Astrocyte of the cerebellum (primary cell): ENCODE data around the gene GASK1A.

Experiments
- DNase-seq: peaks from one replicate; pipeline ENCODE4 v3.0.0-alpha.2; 2011; ENCODE audit warnings: low read depth
- H3K4me3 ChIP-seq: 2 replicates; pipeline ENCODE4 v1.5.1; 2011; ENCODE audit warnings: mild to moderate bottlenecking, low read depth, low read length, moderate library complexity
- CTCF ChIP-seq: IDR thresholded peaks from 2 replicates; pipeline ENCODE4 v1.5.1; 2012; ENCODE audit warnings: low read length, low read depth, moderate library complexity, mild to moderate bottlenecking; ENCODE audit errors: missing control alignments
- in situ Hi-C: cut with HindIII; loops from 2 replicates; pipeline ENCODE4 v1.10.0; 2017; ENCODE audit warnings: low sequenced_read_pairs

GASK1A gene

GRCh38 chr3:43031889-43032545, 52.9 kb downstream of the GASK1A start:
- in situ Hi-C loops, result loop anchor here (5.0 kb wide), 1 partner anchor 95 kb away; no protein-coding TSS in a partner anchor
- TF ChIP-seq CTCF, result no peak
- no peak overlapping the region for H3K4me3 ChIP-seq

GRCh38 chr3:43032646-43033628, 53.8 kb downstream of the GASK1A start:
- in situ Hi-C loops, result loop anchor here (5.0 kb wide), 1 partner anchor 94 kb away; no protein-coding TSS in a partner anchor
- TF ChIP-seq CTCF, result no peak
- no peak overlapping the region for H3K4me3 ChIP-seq
- DNase-seq, result no peak

More at GRCh38 chr3:43031889-43032545, 52.9 kb downstream of the GASK1A start:
- no peak for DNase-seq

- no peak for TF ChIP-seq CTCF
- in situ Hi-C loops, result loop anchor here (5.0 kb wide), 1 partner anchor 93 kb away; no protein-coding TSS in a partner anchor
- no peak for DNase-seq
- no peak overlapping the region for H3K4me3 ChIP-seq
Observed at GRCh38 chr3:43034200-43034599, 55.1 kb downstream of the GASK1A start.

- H3K4me3 ChIP-seq, result no peak overlapping the region
- no peak for DNase-seq
- in situ Hi-C loops, result loop anchor here (5.0 kb wide), 1 partner anchor 92 kb away; no protein-coding TSS in a partner anchor
- no peak for TF ChIP-seq CTCF
Observed at GRCh38 chr3:43034911-43035310, 55.8 kb downstream of the GASK1A start.

- no peak for DNase-seq
- no peak for TF ChIP-seq CTCF
- no peak overlapping the region for H3K4me3 ChIP-seq
- in situ Hi-C loops, result no loop called here
Observed at GRCh38 chr3:43035801-43036365, 56.8 kb downstream of the GASK1A start.

- DNase-seq, result no peak
- in situ Hi-C loops, result no loop called here
- no peak for TF ChIP-seq CTCF
- no peak overlapping the region for H3K4me3 ChIP-seq
Observed at GRCh38 chr3:43036621-43037423, 57.7 kb downstream of the GASK1A start.
